ENCODE data around the gene PNPLA8. TPM values are rescaled to one million over a fixed set of nuclear protein-coding genes. Genes with fewer than 3 reads are reported as not detected.
A peak's percentile ranks its signal among the peaks of the same experiment; 100 is the strongest.

The PNPLA8 gene
- total RNA-seq, 1 donor from 2014 or later: 23.1 TPM

DNA sequence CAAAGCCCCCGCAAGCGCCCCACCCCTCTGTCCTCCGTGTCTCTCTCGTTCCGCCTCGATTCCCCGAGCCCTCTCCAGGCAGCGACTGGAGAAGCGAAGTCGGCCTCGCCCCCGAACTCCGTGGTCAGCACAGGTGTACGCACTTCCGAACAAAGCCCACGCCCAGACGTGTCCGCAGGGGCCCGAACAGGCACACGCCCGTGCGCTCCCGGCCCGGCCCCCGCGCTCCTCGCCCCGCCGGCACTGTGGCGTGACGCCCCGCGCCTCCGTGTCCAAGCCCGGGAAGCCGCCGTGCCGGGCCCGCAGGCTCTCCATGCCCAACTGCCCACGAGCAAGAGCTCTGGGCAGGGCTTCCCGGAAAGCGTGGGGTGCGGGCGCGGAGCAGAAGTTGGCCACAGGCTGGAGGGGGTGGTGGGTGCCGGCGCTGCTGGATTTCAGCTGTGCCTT lies 70.4 kb downstream of the PNPLA8 start:
- peak; percentile 68 for TF ChIP-seq EZH2 (IDR thresholded peaks at IDR 0.05; ENCODE audit: insufficient read depth, low read length)
- TF ChIP-seq, protein P1, sequence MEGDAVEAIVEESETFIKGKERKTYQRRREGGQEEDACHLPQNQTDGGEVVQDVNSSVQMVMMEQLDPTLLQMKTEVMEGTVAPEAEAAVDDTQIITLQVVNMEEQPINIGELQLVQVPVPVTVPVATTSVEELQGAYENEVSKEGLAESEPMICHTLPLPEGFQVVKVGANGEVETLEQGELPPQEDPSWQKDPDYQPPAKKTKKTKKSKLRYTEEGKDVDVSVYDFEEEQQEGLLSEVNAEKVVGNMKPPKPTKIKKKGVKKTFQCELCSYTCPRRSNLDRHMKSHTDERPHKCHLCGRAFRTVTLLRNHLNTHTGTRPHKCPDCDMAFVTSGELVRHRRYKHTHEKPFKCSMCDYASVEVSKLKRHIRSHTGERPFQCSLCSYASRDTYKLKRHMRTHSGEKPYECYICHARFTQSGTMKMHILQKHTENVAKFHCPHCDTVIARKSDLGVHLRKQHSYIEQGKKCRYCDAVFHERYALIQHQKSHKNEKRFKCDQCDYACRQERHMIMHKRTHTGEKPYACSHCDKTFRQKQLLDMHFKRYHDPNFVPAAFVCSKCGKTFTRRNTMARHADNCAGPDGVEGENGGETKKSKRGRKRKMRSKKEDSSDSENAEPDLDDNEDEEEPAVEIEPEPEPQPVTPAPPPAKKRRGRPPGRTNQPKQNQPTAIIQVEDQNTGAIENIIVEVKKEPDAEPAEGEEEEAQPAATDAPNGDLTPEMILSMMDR (IDR thresholded peaks at IDR 0.05; ENCODE audit: insufficient read depth, low read depth, low read length): no peak
- Histone ChIP-seq H3K4me2 (ENCODE audit: low read length) (peak overlapping the region; percentile 87), H3K79me2 (ENCODE audit: insufficient read depth, low read length) (peaks cover 29% of the 10 kb centered on the region), H2AFZ (ENCODE audit: low read depth, low read length) (peak overlapping the region; percentile 78), H3K4me1 (ENCODE audit: insufficient read depth, low read length) (no peaks in the 10 kb centered on the region), H3K36me3 (ENCODE audit: insufficient read depth, low read length) (no peaks in the 10 kb centered on the region), H3K27me3 (ENCODE audit: insufficient read depth, low read length) (peaks cover 25% of the 10 kb centered on the region), H4K20me1 (ENCODE audit: insufficient read depth, low read length) (no peaks in the 10 kb centered on the region), H3K4me3 (ENCODE audit: insufficient read depth, low read depth, low read length) (peak overlapping the region; percentile 61), H3K9ac (ENCODE audit: low read length) (peak overlapping the region; percentile 63), H3K9me3 (ENCODE audit: insufficient read depth, low read depth, low read length) (no peaks in the 10 kb centered on the region), H3K27ac (ENCODE audit: low read depth, low read length) (no peak overlapping the region)
- Mint-ChIP-seq H3K36me3 (ENCODE audit: low read depth, unreplicated experiment) (no peaks in the 10 kb centered on the region), H3K9me3 (ENCODE audit: unreplicated experiment) (no peaks in the 10 kb centered on the region), H3K27ac (ENCODE audit: unreplicated experiment) (no peak overlapping the region), H3K4me3 (ENCODE audit: unreplicated experiment) (peak overlapping the region; percentile 77), H3K4me1 (ENCODE audit: low read depth, unreplicated experiment) (no peaks in the 10 kb centered on the region), H3K27me3 (ENCODE audit: low read depth, unreplicated experiment) (peaks cover 20% of the 10 kb centered on the region)
- FAIRE-seq (no peak), DNase-seq (ENCODE audit: low read depth) (no peak)

DNA sequence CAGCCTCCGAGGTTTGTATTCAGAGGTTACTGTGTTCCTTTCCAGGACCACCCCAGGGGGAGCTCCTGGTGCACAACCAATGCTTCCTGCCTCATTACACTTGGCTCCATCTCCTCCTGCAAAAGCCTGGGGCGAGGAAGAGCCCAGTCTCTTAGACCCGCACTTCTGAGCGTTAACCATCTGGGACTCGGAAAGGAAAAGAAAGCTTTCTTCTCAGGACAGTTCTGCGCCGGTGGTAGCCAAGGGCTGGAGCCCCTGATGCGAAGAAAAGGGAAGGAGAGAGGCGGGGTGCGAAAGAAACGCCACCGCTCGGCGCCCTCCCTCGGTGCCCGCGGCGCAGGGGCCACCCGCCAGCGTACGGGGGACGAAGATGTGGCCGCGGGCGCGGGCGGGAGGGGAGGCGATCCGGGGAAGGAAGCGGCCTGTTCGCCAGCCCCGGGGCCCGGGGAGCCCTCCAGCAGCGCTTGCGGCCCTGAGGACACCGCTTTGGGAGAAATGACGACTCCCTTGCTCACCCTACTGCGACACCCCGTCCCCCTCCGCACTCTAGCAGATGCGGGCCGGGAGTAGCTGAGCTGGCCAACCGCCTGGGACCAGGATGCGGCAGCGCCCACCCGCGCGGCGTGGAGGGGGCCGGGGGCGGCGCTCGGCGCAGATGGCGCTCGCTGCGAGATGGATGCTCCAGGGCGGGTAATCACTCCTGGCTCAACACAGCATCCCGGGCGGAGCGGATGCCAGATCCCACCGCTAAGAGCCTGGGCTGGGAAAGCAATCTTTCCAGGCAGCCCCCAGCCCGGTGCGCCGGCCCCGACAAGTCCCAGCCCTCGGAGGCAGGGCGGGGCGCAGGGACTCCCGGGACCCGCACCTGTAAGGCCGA lies 71.0 kb downstream of the PNPLA8 start:
- FAIRE-seq: no peak
- TF ChIP-seq EZH2 (IDR thresholded peaks at IDR 0.05; ENCODE audit: insufficient read depth, low read length): no peak
- TF ChIP-seq, protein P1 (IDR thresholded peaks at IDR 0.05; ENCODE audit: insufficient read depth, low read depth, low read length): no peak

DNA sequence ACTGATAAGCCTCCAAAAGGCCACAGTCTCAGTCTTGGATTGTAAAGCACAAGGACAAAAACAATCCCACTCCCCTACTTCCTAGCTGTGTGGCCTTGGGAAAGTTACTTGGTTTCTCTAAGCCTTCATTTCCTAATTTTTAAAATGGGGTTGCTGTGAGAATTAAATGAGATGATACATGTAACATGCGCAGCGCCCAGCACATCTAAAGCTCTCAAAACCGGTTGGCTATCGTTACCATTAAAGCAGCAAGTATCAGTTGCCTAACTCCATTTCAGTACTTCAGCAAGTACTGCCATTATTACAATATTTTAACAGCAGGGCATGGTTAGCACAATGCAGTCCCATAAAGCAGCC lies 71.6 kb downstream of the PNPLA8 start:
- H4K20me1 ChIP-seq (ENCODE audit: insufficient read depth, low read length): no peaks in the 10 kb centered on the region
- no peak overlapping the region for H3K27ac Mint-ChIP-seq (ENCODE audit: unreplicated experiment)
- H3K9ac ChIP-seq (ENCODE audit: low read length): peak overlapping the region; percentile 63
- no peaks in the 10 kb centered on the region for H3K9me3 ChIP-seq (ENCODE audit: insufficient read depth, low read depth, low read length)
- no peak for FAIRE-seq
- no peak for TF ChIP-seq EZH2 (IDR thresholded peaks at IDR 0.05; ENCODE audit: insufficient read depth, low read length)
- TF ChIP-seq, protein P1 (IDR thresholded peaks at IDR 0.05; ENCODE audit: insufficient read depth, low read depth, low read length): no peak
- peak overlapping the region; percentile 61 for H3K4me3 ChIP-seq (ENCODE audit: insufficient read depth, low read depth, low read length)
- peaks cover 28% of the 10 kb centered on the region for H3K27me3 ChIP-seq (ENCODE audit: insufficient read depth, low read length)
- peak overlapping the region; percentile 87 for H3K4me2 ChIP-seq (ENCODE audit: low read length)
- no peaks in the 10 kb centered on the region for H3K4me1 Mint-ChIP-seq (ENCODE audit: low read depth, unreplicated experiment)
- H3K27ac ChIP-seq (ENCODE audit: low read depth, low read length): no peak overlapping the region
- H3K27me3 Mint-ChIP-seq (ENCODE audit: low read depth, unreplicated experiment): peaks cover 20% of the 10 kb centered on the region
- no peaks in the 10 kb centered on the region for H3K4me1 ChIP-seq (ENCODE audit: insufficient read depth, low read length)
- peaks cover 35% of the 10 kb centered on the region for H3K79me2 ChIP-seq (ENCODE audit: insufficient read depth, low read length)
- peak overlapping the region; percentile 78 for H2AFZ ChIP-seq (ENCODE audit: low read depth, low read length)
- no peaks in the 10 kb centered on the region for H3K36me3 ChIP-seq (ENCODE audit: insufficient read depth, low read length)
- peak overlapping the region; percentile 90 for H3K4me3 Mint-ChIP-seq (ENCODE audit: unreplicated experiment)
- no peaks in the 10 kb centered on the region for H3K36me3 Mint-ChIP-seq (ENCODE audit: low read depth, unreplicated experiment)
- no peak for DNase-seq (ENCODE audit: low read depth)
- H3K9me3 Mint-ChIP-seq (ENCODE audit: unreplicated experiment): no peaks in the 10 kb centered on the region

More for the DNA sequence above, 71.0 kb downstream of the PNPLA8 start:
- H3K4me1 ChIP-seq (ENCODE audit: insufficient read depth, low read length): no peaks in the 10 kb centered on the region
- Mint-ChIP-seq H3K4me1 (ENCODE audit: low read depth, unreplicated experiment) (no peaks in the 10 kb centered on the region), H3K36me3 (ENCODE audit: low read depth, unreplicated experiment) (no peaks in the 10 kb centered on the region), H3K27me3 (ENCODE audit: low read depth, unreplicated experiment) (peaks cover 20% of the 10 kb centered on the region), H3K27ac (ENCODE audit: unreplicated experiment) (no peak overlapping the region), H3K4me3 (ENCODE audit: unreplicated experiment) (peak overlapping the region; percentile 90), H3K9me3 (ENCODE audit: unreplicated experiment) (no peaks in the 10 kb centered on the region)
- H3K4me3 ChIP-seq (ENCODE audit: insufficient read depth, low read depth, low read length): peak overlapping the region; percentile 61
- peak overlapping the region; percentile 78 for H2AFZ ChIP-seq (ENCODE audit: low read depth, low read length)
- no peak overlapping the region for H3K27ac ChIP-seq (ENCODE audit: low read depth, low read length)
- no peaks in the 10 kb centered on the region for H4K20me1 ChIP-seq (ENCODE audit: insufficient read depth, low read length)
- H3K36me3 ChIP-seq (ENCODE audit: insufficient read depth, low read length): no peaks in the 10 kb centered on the region
- H3K9me3 ChIP-seq (ENCODE audit: insufficient read depth, low read depth, low read length): no peaks in the 10 kb centered on the region
- H3K9ac ChIP-seq (ENCODE audit: low read length): peak overlapping the region; percentile 63
- peak; percentile 42 for DNase-seq (ENCODE audit: low read depth)
- peaks cover 31% of the 10 kb centered on the region for H3K79me2 ChIP-seq (ENCODE audit: insufficient read depth, low read length)
- H3K27me3 ChIP-seq (ENCODE audit: insufficient read depth, low read length): peaks cover 25% of the 10 kb centered on the region
- H3K4me2 ChIP-seq (ENCODE audit: low read length): peak overlapping the region; percentile 87
